Measurements from ENCODE around the gene TMEM63B.

- no peak for TF ChIP-seq POLR2A (IDR thresholded peaks at IDR 0.05; ENCODE audit: low read length)
- no peak for TF ChIP-seq GATA1 (IDR thresholded peaks at IDR 0.05; ENCODE audit: low read depth, low read length)
These were observed 72.5 kb downstream of the TMEM63B start for GRCh38 chr6:44199883-44200282.
